Measurements from ENCODE around the gene PIR.

Gene PIR

DNA sequence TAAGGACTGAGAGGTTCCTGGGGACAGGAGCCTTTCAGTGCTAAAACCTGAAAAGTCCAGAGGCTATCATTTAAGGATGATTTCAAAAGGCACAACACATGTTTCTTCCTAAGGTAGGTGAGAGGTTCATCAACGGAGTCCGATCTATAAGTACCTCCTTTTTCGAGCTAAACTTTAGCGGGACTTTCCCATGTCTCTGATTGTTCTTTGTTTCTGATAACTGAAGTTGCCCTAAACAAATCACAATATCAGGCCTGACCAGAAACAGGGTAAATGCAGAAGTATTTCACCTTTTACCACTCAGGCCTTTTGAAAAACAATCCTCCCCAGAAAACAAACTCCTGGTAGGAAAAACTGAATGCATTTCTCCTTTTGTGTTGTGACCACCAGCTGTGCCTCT lies 17.6 kb downstream of the PIR start:
- no peak for DNase-seq

- DNase-seq = no peak
Measured at GRCh38 chrX:15475021-15475420, 18.1 kb downstream of the PIR start.

DNA sequence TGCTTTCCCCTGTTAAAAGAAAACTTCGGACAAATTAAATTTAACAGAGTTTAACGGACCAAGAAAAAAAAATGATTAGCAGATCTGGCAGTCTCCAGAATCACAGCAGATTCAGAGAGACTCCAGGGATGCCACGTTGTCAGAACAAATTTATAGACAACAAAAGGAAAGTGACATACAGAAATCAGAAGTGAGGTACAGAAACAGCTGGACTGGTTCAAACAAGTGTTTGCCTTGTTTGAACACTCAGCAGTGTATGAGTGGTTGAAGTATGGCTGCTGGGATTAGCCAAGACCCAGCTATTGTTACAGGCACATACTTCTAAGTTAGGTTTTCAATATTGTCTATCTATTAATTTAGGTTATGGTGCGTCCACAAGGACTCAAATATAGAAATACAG lies 19.1 kb downstream of the PIR start:
- DNase-seq = no peak

DNA sequence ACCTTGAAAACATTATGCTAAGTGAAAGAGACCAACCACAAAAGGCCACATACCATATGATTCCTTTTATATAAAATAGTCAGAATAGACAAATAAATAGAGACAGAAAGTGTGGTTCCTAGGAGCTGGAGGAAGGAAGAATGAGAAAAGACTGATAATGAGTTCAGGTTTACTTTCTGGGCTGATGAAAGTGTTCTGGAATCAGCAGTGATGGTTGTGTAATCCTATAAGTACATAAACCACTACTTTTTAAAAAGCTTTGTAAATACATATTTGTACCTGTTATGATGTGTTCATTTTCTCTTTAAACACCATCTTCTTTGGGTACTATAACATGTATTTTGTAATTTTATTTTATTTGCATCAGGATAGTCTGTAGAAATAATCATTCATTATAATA lies 20.6 kb downstream of the PIR start:
- DNase-seq = no peak

DNA sequence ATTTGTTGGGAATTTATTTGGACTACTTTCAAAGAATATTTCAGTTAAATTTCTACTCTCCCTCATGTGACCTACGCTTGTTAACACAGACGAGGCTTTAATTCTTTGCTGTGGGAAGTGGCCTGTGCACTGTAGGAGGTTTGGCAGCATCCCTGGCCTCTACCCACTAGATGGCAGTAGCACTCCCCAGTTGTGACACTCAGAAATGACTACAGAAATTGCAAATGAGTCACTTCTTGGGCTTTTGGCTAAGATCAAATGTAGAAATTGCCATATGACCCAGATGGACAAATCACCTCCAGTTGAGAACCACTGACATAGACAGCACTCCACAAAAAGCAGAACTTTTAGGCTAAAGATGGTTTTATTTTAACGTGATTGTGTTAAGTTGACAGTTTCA lies 22.1 kb downstream of the PIR start:
- peak; percentile 46 for DNase-seq

DNA sequence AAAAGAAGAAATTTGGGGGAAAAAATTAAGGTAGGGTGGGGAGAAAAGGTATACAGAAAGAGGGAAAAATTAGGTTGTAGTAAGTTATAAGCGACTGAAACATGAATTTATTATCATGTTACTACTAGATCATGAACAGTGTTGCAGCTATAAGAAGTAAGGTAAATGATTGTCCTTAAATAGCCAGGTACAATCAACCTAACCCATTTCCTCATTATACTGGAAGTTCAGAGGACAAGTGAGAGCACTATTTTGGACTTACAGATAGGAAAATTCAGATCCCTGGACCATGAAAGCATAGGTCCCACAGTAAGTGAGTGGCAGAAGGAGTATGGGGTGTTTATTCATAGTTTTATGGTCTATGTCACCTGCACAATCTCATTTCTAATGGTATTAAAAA lies 23.5 kb downstream of the PIR start:
- no peak for DNase-seq

GRCh38 chrX:15468036-15468435 lies 25.1 kb downstream of the PIR start:
- DNase-seq = no peak

DNA sequence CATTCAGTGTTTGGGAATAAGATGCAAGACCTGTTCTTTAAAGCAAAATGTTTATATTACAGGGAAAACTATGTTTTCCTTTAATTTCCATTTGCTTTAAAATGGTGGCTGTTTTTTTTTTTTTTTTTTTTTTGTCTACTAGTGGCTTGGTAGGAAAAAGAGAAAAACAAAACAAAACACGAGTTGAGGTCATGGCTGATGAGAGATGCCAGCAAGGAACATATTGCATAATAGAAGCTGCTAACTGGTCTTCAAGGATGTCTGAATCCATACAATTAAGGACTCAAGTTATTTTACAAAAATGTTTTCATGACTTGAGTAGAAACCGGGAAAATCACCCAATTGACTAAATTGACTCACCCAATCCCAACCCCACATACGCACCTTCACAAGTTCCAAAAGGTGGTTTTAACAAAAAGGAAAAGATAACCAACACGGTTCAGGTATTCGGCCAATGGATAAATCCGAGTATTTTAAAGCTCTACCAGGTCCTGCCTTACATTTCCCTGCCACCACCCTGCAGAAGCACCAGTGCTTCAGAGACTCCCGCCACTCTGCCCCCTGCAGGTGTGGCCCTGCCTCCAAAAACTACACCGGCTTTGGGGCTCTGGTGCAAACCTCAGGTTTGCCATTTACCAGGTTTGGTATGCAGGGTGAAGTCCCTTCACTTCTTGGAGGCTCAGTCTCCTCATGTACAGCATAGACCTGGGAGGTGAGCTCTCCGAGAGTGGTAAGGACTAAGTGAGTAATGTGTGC lies 27.1 kb downstream of the PIR start:
- DNase-seq = no peak

DNA sequence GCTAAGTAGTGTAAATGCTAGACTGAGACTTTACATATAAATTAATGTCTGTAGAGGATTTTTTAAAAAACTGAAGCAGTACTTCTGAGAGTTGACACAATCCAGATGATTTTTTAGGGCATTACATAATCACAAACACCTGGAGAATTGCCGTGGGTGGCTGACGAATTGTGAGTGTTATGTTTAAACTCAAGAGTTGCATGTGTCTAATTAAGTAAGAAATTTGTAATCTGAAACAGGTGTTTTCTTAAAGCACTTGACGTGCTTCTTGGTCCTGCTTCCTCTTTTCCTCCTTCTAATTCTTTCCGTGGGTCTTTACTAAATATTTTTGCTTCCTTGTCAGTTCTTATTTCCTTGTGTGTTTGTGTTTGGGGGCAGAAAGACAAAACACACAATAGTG lies 27.8 kb downstream of the PIR start:
- no peak for DNase-seq

DNA sequence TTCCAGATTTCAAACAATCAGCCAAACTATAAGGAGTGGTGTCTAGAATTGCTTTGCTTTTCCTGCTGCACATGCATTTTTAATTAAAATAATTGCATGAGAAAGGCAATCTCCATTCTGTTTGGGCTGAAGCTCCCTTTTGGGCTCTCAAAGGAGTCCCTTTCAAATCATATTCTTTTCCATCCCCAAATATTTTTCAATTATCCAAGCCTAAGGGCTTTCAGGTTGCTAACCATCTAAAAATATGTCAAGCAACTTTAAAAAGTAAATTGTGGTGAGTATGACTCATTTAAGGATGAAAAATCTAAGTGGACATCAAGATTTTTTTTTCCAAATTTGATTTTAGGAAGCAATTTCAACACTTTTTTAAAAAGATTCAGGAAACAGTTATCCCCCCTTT lies 28.4 kb downstream of the PIR start:
- no peak for DNase-seq

GRCh38 chrX:15451913-15452312 lies 41.2 kb downstream of the PIR start:
- DNase-seq = no peak

DNA sequence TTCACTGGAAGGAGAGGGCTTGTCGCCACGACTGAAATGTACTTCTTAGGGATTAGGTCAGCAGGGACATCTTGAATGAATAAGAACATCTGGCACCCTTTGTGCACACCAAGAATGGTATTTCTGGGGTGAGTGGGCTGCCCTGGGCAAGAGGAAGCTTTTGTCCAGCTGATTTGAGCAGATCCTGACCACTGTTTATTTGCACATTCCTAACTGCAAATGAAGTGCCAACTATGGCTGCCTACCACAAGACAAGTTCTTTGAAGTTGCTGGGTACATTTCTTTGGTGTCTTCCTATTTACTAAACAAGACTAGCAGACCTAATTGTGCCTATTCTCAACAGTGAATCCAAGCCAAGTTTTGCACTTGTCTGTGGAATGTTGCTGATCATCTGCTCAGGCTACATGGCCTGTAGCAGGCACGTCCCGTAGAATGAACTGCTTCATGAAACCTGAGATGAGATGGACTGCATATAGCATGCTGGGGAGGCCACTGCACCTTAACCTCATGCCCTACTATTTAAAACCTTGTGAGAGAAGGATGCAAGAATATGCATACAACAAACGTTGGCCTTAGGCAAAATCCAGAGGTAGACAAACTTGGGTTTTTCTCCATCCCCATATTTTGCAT lies 45.0 kb downstream of the PIR start:
- no peak for DNase-seq

DNA sequence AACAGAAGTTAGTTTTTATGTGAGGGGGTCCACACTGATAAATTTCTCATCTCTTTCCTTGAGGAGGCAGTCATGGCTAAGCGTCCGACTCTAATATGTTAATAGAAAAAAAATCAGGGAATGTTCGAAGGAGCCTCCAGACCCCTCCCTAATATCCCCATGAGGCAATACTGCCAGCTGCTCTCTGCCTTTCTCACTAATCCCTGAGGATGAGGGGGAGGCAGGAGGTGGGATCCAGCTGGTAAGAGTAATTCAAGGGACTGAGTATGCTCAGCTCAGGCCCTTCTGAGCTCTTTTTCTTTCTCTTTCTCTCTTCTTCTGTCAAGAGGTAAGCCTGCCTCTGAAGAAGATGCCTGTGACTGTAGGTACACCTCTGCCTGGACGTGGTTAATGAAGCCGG lies 51.7 kb downstream of the PIR start:
- no peak for DNase-seq

DNA sequence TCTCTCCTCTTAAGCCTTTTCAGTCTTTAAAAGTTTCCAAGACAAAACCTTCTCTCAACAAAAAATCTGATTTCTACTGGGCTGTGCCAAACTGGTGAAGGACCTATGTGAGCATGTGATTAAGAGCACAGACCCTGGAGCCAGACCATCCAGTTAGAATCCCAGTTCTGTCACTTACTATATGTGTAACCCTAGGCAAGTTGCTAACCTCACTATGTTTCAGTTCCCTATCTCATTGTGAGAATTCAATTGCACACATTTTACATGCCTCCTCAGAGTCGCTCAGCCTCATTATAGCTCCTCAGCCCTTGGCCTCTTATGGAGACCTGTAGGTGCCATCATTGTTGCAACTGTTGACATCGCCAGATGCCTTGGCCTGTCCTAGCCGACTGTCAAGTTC lies 54.8 kb downstream of the PIR start:
- DNase-seq = no peak

DNA sequence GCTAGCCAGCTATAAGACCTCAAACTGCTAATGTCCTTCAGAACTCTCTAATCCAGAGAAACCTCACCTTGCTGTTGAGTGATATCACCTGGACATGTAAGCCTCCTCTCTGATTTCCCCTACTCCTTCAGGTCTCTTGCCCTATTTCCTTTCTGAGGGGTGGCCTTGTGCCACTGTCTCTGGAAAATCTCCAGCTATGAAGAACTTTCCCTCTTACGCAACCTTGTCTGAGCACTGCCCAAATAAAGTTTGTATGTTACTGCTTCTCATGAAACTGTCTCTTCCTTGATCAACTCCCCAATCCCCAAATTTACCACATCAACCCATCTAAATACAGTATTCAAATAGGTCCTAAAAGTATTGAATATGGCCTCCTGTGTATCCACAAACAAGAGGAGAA lies 55.4 kb downstream of the PIR start:
- no peak for DNase-seq

GRCh38 chrX:15435836-15436619 lies 57.1 kb downstream of the PIR start:
- DNase-seq = no peak

DNA sequence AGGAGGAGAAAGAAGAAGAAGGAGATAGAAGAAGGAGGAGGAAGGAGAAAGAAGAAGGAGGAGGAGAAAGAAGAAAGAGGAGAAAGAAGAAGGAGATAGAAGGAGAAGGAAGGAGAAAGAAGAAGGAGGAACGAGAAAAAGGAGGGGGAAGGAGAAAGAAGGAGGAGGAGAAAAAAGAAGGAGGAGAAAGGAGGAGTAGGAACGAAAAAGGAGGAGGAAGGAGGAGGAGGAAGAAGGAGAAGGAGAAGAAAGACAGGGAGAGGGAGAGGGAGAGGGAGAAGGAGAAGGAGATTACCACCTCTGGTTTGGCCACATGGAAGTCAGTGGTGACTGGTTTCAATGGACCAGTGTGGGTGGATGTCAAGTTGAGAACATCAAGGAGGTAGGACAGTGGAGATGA lies 58.9 kb downstream of the PIR start:
- DNase-seq = no peak

- DNase-seq = no peak
Measured at GRCh38 chrX:15430584-15430983, 62.5 kb downstream of the PIR start.

GRCh38 chrX:15430076-15430475 lies 63.1 kb downstream of the PIR start:
- no peak for DNase-seq

- DNase-seq = no peak
Measured at GRCh38 chrX:15425024-15425423, 68.1 kb downstream of the PIR start.

DNA sequence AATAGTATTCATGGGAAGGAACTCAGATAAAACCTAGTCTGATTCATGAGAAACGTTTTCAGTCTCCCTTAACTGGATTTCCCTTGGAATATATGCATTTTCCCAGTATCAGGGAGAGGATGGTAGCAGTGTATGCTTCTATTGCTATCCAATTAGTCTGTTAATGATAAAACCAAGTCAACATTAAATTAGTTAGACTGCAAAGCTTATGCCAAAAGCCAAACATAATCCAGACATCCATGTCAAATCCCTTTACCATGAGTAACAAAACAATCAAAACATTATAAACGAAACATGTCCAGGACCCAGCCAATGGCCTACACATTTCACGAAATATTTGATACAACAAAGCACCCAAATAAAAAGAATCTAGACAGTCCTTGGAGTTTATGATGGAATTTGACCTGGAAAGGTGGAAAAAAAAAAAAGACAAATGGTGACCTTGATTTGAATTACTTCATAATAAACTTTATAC lies 74.4 kb downstream of the PIR start:
- no peak for DNase-seq

DNA sequence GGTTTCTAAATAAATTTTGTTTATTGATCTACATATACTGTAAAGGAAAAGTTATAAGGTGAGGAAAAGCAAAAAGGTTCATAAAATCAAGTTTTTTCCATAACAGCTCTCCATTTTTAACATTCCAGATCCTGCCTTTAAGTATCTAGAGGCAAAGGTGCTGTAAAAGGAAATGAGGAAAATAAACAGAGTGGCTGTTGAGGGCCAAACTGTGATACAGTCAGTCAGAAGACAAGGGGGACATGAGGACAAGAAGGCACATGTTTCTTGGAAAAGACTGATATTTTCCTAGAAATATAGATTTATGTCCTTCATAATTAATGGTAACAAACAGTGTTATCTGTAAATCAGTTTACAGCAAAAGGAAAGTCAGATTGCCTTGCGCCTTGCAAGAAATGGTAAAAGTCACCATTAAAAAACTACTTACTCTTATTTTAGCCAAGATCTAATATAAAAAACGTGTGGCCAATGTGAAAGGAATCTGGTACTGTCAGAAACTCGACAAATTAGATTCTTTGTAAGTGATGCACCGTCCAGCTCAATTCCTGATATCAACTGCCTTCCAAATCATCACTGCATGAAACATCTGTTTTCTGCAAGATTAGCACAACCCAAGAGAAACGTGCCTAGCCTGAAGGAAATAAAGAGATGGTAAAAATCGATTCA lies 75.0 kb downstream of the PIR start:
- no peak for DNase-seq

Data from stimulated activated CD4-positive, alpha-beta T cell treated with anti-CD3 and anti-CD28 coated beads, Interleukin-4, amount 100 ng/mL, for 1 hour (primary cell).